ENCODE measurements around the gene GPR55. TPM values are rescaled to one million over a fixed set of nuclear protein-coding genes. Genes with fewer than 3 reads are reported as not detected.

GPR55 gene
- total and polyA plus RNA-seq, 8 donors, result 0.02 to 0.12 (median 0.06) TPM; not detected in 3

GRCh38 chr2:230955163-230955737, 30.2 kb upstream of the GPR55 start:
- 74 to 76% methylated on average over 1 of the region's 1 CpG for WGBS, 2 donors
- Histone ChIP-seq H3K4me3 (no peak overlapping the region), H3K27me3 (peaks cover 0 to 2% (median 0%) of the 10 kb centered on the region in 4 donors), H3K9me3 (no peaks in the 10 kb centered on the region), H3K36me3 (no peaks in the 10 kb centered on the region), H3K4me1 (peaks cover 0 to 6% (median 0%) of the 10 kb centered on the region in 3 donors), H3K27ac (no peak overlapping the region)
- DNase-seq (no peak), FAIRE-seq (no peak), ATAC-seq (no peak)
- TF ChIP-seq CTCF (IDR thresholded peaks at IDR 0.05), result no peak
- intact Hi-C loops (cut with DNase I), result no loop called here

- FAIRE-seq, result no peak
Observed at GRCh38 chr2:230954746-230955145, 29.7 kb upstream of the GPR55 start.

GRCh38 chr2:230953845-230954244, 28.8 kb upstream of the GPR55 start:
- H3K9me3 ChIP-seq, result no peaks in the 10 kb centered on the region
- 58 to 76% methylated on average over 9 of the region's 9 CpGs for WGBS, 2 donors
- no peak overlapping the region for H3K27ac ChIP-seq
- ATAC-seq (no peak), DNase-seq (no peak), FAIRE-seq (no peak)
- no peak overlapping the region for H3K4me3 ChIP-seq
- H3K4me1 ChIP-seq, result peaks cover 0 to 6% (median 0%) of the 10 kb centered on the region in 3 donors
- no peak for TF ChIP-seq CTCF (IDR thresholded peaks at IDR 0.05)
- intact Hi-C loops (cut with DNase I), result no loop called here
- peaks cover 0 to 2% (median 0%) of the 10 kb centered on the region in 4 donors for H3K27me3 ChIP-seq
- no peaks in the 10 kb centered on the region for H3K36me3 ChIP-seq

More at GRCh38 chr2:230954746-230955145, 29.7 kb upstream of the GPR55 start:
- Histone ChIP-seq H3K27me3 (peaks cover 0 to 2% (median 0%) of the 10 kb centered on the region in 4 donors), H3K27ac (no peak overlapping the region), H3K36me3 (no peaks in the 10 kb centered on the region), H3K4me1 (peaks cover 0 to 6% (median 0%) of the 10 kb centered on the region in 3 donors), H3K4me3 (no peak overlapping the region), H3K9me3 (no peaks in the 10 kb centered on the region)
- ATAC-seq, result no peak
- no peak for DNase-seq
- TF ChIP-seq CTCF (IDR thresholded peaks at IDR 0.05), result no peak
- intact Hi-C loops (cut with DNase I), result no loop called here

GRCh38 chr2:230952226-230952956, 27.3 kb upstream of the GPR55 start:
- no peak for TF ChIP-seq CTCF (IDR thresholded peaks at IDR 0.05)
- intact Hi-C loops (cut with DNase I), result no loop called here
- H3K4me3 ChIP-seq, result no peak overlapping the region
- no peaks in the 10 kb centered on the region for H3K36me3 ChIP-seq
- H3K9me3 ChIP-seq, result no peaks in the 10 kb centered on the region
- peaks cover 0 to under 1% (median 0%) of the 10 kb centered on the region in 3 donors for H3K4me1 ChIP-seq
- no peak overlapping the region for H3K27ac ChIP-seq
- DNase-seq, result no peak
- H3K27me3 ChIP-seq, result peaks cover 0 to 2% (median 0%) of the 10 kb centered on the region in 4 donors
- no peak for ATAC-seq
- no peak for FAIRE-seq
- 84% methylated on average over 10 of the region's 10 CpGs for WGBS, 2 donors

- H3K9me3 ChIP-seq, result no peaks in the 10 kb centered on the region
- no peak for TF ChIP-seq CTCF (IDR thresholded peaks at IDR 0.05)
- no peaks in the 10 kb centered on the region for H3K4me1 ChIP-seq
- H3K4me3 ChIP-seq, result no peak overlapping the region
- no peaks in the 10 kb centered on the region for H3K36me3 ChIP-seq
- 86 to 89% methylated on average over 2 of the region's 2 CpGs for WGBS, 2 donors
- DNase-seq (no peak), ATAC-seq (no peak), FAIRE-seq (no peak)
- intact Hi-C loops (cut with DNase I), result no loop called here
- H3K27me3 ChIP-seq, result no peaks in the 10 kb centered on the region
- no peak overlapping the region for H3K27ac ChIP-seq
Observed at GRCh38 chr2:230951396-230951795, 26.4 kb upstream of the GPR55 start.

Data from pancreas (tissue), 10 donors.